Measurements from ENCODE around the gene ATP11A. TPM values are rescaled to one million over a fixed set of nuclear protein-coding genes. Genes with fewer than 3 reads are reported as not detected.

Gene ATP11A
- total RNA-seq, 1 donor from 2014 or later, result 281 TPM

DNA sequence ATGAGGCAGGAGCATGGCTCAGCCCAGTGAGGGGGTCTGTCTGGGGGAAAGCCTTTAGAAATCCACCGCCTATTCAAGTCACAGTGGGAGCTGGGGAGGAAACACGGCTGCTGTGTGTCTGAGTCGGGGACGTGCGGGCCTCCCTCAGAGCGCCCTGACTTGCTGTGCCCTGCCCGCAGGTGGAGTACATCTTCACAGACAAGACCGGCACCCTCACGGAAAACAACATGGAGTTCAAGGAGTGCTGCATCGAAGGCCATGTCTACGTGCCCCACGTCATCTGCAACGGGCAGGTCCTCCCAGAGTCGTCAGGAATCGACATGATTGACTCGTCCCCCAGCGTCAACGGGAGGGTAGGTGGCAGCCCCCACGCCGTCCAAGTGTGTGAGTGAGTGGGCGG, 141.4 kb downstream of the ATP11A start:
- TF ChIP-seq, protein P1, sequence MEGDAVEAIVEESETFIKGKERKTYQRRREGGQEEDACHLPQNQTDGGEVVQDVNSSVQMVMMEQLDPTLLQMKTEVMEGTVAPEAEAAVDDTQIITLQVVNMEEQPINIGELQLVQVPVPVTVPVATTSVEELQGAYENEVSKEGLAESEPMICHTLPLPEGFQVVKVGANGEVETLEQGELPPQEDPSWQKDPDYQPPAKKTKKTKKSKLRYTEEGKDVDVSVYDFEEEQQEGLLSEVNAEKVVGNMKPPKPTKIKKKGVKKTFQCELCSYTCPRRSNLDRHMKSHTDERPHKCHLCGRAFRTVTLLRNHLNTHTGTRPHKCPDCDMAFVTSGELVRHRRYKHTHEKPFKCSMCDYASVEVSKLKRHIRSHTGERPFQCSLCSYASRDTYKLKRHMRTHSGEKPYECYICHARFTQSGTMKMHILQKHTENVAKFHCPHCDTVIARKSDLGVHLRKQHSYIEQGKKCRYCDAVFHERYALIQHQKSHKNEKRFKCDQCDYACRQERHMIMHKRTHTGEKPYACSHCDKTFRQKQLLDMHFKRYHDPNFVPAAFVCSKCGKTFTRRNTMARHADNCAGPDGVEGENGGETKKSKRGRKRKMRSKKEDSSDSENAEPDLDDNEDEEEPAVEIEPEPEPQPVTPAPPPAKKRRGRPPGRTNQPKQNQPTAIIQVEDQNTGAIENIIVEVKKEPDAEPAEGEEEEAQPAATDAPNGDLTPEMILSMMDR (IDR thresholded peaks at IDR 0.05), result no peak
- intact Hi-C loops (cut with DNase I), result no loop called here

DNA sequence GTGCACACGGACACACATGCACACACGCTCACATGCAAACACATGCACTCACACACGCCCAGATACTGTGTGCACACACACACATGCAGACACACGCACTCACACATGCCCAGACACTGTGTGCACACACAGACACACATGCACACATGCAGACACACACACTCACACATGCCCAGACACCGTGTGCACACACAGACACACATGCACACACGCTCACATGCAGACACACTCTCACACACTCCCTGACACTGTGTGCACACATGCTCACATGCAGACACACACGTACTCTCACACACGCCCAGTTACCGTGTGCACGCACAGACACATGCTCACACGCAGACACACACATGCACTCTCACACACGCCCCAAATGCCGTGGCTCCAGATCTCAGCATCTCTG, 142.0 kb downstream of the ATP11A start:
- Histone ChIP-seq H3K27ac (no peak overlapping the region), H3K4me1 (no peaks in the 10 kb centered on the region), H3K36me3 (peaks cover 83% of the 10 kb centered on the region), H3K4me3 (no peak overlapping the region), H3K27me3 (ENCODE audit: low read depth) (no peaks in the 10 kb centered on the region), H3K9me3 (no peaks in the 10 kb centered on the region)
- ATAC-seq (peak in 1 of 2 donors; percentile 16), DNase-seq (no peak)
- TF ChIP-seq, protein P1 (IDR thresholded peaks at IDR 0.05), result no peak
- intact Hi-C loops (cut with DNase I), result no loop called here

More for the DNA sequence above, 141.4 kb downstream of the ATP11A start:
- no peaks in the 10 kb centered on the region for H3K4me1 ChIP-seq
- H3K27me3 ChIP-seq (ENCODE audit: low read depth), result no peaks in the 10 kb centered on the region
- no peaks in the 10 kb centered on the region for H3K9me3 ChIP-seq
- no peak for DNase-seq
- no peak overlapping the region for H3K4me3 ChIP-seq
- H3K36me3 ChIP-seq, result peaks cover 83% of the 10 kb centered on the region
- H3K27ac ChIP-seq, result no peak overlapping the region
- no peak for ATAC-seq

DNA sequence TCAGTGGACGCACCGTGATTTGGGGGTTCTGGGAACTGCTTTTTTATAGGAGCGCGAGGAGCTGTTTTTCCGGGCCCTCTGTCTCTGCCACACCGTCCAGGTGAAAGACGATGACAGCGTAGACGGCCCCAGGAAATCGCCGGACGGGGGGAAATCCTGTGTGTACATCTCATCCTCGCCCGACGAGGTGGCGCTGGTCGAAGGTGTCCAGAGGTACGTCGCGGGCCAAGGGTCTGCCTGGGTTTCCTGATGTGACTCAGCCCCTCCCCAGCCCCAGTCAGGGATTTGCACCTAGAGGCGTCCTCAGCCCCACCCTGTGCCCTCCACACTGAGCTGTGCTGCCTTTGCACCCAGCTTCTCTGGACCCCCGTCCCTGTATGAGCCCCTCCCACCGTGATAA, 143.0 kb downstream of the ATP11A start:
- TF ChIP-seq, protein P1 (IDR thresholded peaks at IDR 0.05), result no peak
- no peak overlapping the region for H3K27ac ChIP-seq
- ATAC-seq, result no peak
- H3K4me3 ChIP-seq, result no peak overlapping the region
- H3K36me3 ChIP-seq, result peaks cover 83% of the 10 kb centered on the region
- H3K27me3 ChIP-seq (ENCODE audit: low read depth), result no peaks in the 10 kb centered on the region
- no peaks in the 10 kb centered on the region for H3K9me3 ChIP-seq
- intact Hi-C loops (cut with DNase I), result no loop called here
- no peak for DNase-seq
- H3K4me1 ChIP-seq, result no peaks in the 10 kb centered on the region

DNA sequence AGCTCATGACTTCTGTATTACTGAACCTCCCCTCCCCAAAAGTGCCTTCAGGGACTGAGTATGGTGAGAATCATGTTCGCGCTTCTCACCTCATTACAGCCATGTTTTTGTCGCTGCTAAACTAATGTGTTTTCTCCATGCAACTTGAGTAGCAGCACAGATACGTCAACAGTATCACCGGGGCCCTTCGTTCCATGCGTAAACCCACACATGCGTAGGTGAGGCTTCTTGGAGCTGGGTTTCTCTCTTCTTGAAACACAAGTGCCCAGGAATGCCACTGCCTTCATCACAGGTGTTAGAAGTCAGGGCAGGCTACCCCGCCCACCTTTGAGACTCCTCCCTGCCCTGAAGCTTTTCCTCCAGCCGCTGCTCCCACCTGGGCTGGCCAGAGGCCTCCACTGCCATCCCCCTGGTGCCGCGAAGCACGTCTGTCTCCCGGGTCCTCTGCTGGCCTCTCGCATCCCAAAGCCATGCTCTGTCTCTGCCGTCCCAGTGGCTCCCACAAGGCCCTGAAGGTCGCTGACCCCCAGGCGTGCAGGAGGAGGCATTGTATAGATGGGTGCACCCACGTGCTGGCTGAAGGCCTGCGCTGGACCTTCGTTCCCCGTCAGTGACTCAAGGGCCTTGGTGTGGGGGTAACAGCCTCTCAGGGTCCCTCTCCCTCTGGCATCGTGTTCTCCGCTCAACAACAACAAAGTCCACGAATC, 143.9 kb downstream of the ATP11A start:
- intact Hi-C loops (cut with DNase I), result no loop called here
- peaks cover 88% of the 10 kb centered on the region for H3K36me3 ChIP-seq
- ATAC-seq (no peak), DNase-seq (peak; percentile 9)
- no peaks in the 10 kb centered on the region for H3K27me3 ChIP-seq (ENCODE audit: low read depth)
- H3K4me3 ChIP-seq, result no peak overlapping the region
- H3K27ac ChIP-seq, result no peak overlapping the region
- TF ChIP-seq, protein P1 (IDR thresholded peaks at IDR 0.05), result no peak
- H3K4me1 ChIP-seq, result no peaks in the 10 kb centered on the region
- H3K9me3 ChIP-seq, result no peaks in the 10 kb centered on the region

DNA sequence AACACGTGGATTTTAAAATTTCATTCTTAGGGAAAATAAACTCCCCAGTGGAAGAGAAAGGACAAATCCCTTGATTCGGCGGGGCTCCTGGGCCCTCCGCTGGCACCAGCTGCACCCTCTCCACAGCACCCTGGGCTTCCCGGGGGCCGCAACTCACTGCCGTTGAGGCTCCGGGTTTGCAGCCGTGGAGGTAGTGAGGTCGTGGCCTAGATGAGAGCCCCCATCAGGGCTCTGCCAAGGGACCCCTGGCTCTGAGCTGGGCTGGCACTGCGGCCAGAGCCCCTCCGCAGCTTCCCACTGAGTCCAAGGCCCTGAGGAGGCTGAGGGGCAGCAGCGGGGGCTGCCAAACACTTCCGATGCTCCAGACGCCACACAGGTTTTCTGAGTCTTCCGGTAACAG, 145.5 kb downstream of the ATP11A start:
- intact Hi-C loops (cut with DNase I), result no loop called here
- Histone ChIP-seq H3K36me3 (peaks cover 91% of the 10 kb centered on the region), H3K27ac (no peak overlapping the region), H3K4me3 (no peak overlapping the region), H3K4me1 (no peaks in the 10 kb centered on the region), H3K9me3 (no peaks in the 10 kb centered on the region), H3K27me3 (ENCODE audit: low read depth) (no peaks in the 10 kb centered on the region)
- ATAC-seq (no peak), DNase-seq (no peak)
- TF ChIP-seq, protein P1 (IDR thresholded peaks at IDR 0.05), result no peak

All from lower lobe of right lung (tissue), 2 donors.